HT1080 (cell line): ENCODE results near the gene GAREM2. TPM values are rescaled to one million over a fixed set of nuclear protein-coding genes. Genes with fewer than 3 reads are reported as not detected.

Source experiments
- DNase-seq: peaks from one replicate; pipeline ENCODE4 v3.0.0-alpha.2; 2015; ENCODE audit warnings: low read depth
- total RNA-seq: library from RNA; depleted of rRNA; stranded (reverse); fragments of >200 nt; shearing (Covaris generic); gene quantifications from 2 replicates; pipeline ENCODE4 v1.2.3, GENCODE V29; 2014

The GAREM2 gene
- total RNA-seq, 1 experiment from 2014 or later: 2.3 TPM

DNA sequence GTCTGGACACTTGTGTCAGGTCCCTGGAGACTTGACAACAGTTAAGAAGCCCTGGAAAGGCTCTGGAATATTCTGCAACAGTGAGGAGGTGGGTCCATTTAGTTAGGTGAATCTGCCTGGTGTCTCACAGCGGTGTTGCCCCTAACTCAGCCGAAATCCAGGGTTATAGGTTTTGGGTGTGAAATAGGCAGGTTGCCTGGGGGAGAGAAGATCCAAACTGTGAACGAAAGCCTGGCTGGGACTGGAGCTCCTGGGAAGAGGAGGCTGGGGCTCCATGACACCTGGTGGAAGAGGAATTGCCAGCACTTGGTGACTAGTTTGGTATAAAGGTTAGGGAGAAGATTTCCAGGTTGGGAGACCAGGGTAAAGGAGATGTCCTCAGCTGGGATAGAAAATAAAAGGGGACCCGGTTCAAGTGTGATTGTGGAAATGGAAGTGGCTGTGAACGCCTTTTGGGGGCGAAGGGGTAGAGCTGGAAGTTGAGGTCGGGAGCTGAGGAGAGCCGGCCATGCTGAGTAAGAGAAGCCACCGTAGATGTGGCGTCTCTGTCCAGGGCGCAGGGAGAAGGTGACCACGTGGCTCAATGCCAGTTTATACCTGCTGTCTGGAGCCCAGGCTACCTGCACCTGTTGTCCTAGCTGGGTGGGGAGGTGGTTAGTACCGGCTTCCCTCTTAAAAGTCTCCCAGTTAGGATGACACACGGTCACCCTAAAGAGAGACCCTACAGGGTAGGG, 3.0 kb upstream of the GAREM2 start:
- no peak for DNase-seq

- no peak for DNase-seq
Observed at GRCh38 chr2:26170795-26171194, 2.1 kb upstream of the GAREM2 start.

GRCh38 chr2:26172189-26172870, 558 bp upstream of the GAREM2 start:
- no peak for DNase-seq

DNA sequence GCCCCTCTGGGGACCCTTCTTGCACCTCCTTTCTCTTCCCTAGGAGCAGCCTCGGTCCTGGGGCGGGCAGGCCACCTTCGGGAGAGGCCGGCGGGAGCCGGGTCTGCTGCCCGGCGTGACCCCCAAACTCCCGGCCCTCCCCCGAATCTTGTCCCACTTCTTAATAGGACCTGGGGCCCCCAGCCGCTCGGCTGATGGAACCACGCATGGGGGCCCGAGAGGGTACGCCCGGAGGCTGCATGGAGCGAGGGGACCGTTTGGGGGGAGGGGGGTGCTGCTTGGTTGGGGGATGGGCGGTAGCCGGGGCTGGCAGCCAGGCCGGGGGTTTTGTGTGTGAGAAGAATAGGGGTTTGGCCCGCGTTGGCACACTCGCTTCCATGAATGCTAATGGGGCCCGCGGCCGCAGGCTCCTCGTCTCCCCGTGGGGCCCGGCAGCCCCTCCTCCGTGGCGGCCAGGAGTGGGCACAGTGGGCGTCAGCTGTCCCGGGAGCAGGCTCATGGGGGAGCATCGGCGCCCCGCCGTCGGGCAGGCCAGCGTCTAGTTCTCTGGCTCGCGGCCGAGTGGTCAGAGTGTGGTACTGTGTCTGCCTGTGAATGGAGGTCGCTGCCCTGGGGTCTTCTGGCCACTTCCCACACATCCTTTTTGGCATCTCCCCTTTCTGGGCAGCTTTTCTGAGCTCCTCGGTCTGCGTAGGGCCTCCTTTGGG, 1.0 kb downstream of the GAREM2 start:
- DNase-seq: no peak

DNA sequence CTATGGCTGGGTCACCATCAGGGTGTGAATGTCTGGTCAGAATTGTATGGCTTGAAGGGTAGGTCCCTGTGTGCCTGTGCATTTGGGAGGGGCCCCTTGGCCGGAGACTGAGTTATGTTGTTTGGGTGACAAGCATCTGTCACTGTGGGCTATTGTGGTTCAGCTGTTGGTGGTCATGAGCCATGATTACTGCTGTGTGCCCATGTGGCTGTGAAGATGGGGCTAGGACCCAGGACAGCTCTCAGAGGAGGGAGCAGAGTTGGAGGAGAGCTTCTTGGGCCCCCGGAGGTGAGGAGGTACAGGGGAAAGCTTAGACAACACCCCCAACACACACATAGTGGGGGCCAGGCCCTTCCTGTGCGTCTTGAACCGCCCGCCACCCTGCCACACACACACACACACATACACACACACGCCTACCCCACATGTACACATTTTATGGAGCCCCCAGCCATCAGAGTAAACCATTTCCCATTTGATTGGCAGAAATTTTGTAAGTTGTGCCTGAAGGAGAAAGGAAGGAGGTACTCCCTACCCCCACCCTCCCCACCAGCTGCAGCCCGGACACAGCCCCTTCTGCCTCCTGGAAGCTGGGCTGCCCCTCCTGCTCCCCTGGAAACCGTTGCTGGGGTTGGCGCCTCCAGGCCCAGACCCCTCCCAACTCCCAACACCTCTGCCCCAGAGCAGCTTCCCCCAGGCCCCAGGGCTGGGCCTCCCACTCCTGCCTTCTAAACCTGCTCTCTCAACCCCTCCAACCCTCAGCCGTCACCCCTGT, 2.0 kb downstream of the GAREM2 start:
- DNase-seq: no peak

GRCh38 chr2:26175466-26176278, 2.8 kb downstream of the GAREM2 start:
- DNase-seq: no peak

- DNase-seq: no peak
Observed at GRCh38 chr2:26176279-26176615, 3.4 kb downstream of the GAREM2 start.

DNA sequence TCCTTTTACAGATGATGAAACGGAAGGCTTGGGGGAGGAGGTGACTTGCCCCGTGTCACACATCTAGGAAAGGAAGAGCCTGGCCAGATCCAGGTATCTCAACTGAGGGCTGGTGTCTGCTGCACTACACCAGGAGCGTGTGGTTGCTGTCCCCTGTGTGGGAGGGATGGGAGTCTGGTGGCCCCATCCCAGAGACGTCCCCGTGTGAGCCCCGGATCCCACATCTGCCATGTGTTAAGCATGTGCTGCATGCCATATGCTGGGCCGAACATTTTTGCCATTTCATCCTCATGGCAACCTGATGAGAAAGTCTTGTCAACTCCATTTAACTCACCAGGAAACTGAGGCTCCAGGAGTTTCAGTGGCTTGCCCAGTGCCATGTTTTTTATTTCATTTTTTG, 4.2 kb downstream of the GAREM2 start:
- DNase-seq: no peak

GRCh38 chr2:26178246-26178645, 5.4 kb downstream of the GAREM2 start:
- DNase-seq: no peak

DNA sequence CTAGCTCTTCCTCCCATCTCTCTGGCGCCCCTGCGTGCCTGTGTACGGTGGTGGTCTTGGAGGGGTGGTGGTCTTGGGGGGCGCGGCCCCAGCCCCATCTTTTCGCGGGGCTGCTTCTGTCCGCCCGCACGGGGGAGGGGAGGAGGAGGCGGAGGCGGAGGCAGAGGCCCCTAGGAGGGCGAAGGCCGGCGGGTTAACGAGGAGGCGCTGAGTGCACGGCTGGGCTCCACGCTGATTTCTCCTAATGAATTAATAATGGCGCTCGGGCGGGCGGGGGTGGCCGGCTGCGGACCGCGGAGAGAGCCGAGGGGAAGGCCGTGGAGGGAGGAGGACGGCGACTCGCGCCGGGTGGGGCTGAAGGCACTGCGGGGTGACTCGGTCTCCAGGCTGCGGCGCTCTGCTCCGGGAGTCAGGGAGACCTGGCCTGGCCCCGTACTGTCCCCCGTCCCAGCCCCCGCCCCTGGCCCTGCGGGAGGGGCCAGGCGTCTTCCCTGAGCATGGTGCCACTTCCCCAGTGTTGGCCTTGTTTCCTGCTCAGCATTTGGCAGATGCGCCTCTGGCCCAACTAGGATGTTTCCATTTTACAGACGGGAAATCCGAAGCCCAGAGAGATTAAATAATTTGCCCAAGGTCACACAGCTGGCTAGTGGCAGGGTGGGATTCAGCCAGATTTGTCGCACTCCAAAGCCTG, 6.0 kb downstream of the GAREM2 start:
- no peak for DNase-seq

- DNase-seq: no peak
Observed at GRCh38 chr2:26179446-26179913, 6.6 kb downstream of the GAREM2 start.

DNA sequence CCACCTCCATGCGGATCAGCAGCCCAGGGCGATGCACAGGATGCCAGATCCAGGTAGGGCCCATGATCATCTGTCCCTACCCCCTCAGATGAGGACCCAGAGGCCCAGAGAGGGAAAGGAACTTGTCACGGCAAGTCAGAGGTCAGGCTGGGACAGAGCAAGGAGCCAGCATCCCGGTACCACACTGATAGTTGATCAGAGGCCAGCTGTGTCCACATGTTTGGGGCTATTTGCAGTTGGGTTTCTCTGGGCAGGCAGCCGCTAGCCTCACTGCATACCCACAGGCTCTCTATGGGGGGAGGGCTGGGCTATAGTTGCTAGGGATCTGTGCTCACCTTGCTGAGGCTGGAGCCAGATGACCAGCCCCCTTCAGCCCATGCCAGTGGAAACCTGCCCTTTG, 9.6 kb downstream of the GAREM2 start:
- DNase-seq: no peak

- no peak for DNase-seq
Observed at GRCh38 chr2:26182887-26183630, 10.2 kb downstream of the GAREM2 start.

GRCh38 chr2:26184121-26184520, 11.2 kb downstream of the GAREM2 start:
- DNase-seq: no peak

- DNase-seq: no peak
Observed at GRCh38 chr2:26184555-26185303, 11.8 kb downstream of the GAREM2 start.

DNA sequence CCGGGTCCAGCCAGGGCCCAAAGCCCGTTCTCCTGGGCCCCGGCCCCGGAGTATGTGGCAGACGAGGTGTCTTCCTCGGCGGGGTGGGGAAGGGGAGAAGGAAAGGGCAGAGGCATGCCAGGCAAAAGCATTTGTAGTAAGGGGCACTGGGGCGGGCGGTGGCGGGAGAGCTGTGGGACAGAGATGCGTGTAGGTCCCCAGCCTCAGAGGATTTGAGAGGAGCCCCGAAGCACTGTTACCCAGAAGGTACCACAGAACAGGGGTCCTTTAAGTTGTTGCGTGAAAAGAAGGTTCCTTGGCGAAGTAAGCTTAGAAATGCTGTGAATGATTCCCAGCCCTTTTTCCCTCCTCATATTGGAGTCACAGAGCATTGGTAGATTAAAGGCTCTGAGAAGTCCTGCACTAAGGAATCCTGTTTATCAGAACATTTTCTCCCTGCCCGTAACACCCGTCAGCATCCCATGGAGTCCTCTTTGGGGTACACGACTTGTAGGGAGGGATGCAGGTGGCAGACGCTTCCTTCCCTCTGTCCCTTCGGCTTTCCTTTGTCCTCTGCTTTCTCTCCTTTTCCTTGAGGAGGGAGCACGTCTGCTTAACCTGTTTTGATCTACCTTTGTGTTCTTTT, 12.5 kb downstream of the GAREM2 start:
- no peak for DNase-seq

- DNase-seq: no peak
Observed at GRCh38 chr2:26185954-26186770, 13.3 kb downstream of the GAREM2 start.
